HCT116 (cell line): ENCODE results near the gene RND2. TPM values are rescaled to one million over a fixed set of nuclear protein-coding genes. Genes with fewer than 3 reads are reported as not detected.

ENCODE experiments used
- ATAC-seq: fragments of 200-7000 bp; cut with Tn5 transposase; 2 replicates; pipeline ENCODE4 v1.9.1; 2020; ENCODE audit warnings: mild to moderate bottlenecking, moderate library complexity
- BruUV-seq: library from RNA; stranded (reverse); fragments of 400-500 nt; replicated peaks from 2 replicates; lab custom pipeline; 2021; lab: Mats Ljungman, UMichigan
- CTCF ChIA-PET: fragments of 300-600 bp; sonication (Branson Sonifier 250); formaldehyde crosslinking; loops from one replicate; lab custom pipeline; 2021; ENCODE audit warnings: antibody characterized with exemption; lab: Charles Lee
- POLR2A ChIA-PET: fragments of 300-600, 350-600 bp; sonication (Branson Sonifier 250); formaldehyde crosslinking; loops from one replicate; lab custom pipeline; 2021; ENCODE audit warnings: antibody characterized with exemption; lab: Charles Lee
- RAD21 ChIA-PET, 2 experiments: fragments of 300-600 bp; sonication (Branson Sonifier 250); formaldehyde crosslinking; loops; one replicate each; lab custom pipeline; 2023; ENCODE audit warnings: low total read pairs in 2 of 2; ENCODE audit not compliant: uncharacterized antibody in 2 of 2, unreplicated experiment in 2 of 2, low non-redundant PET in 1 of 2; lab: Charles Lee
- DNase-seq: peaks from one replicate; pipeline ENCODE4 v3.0.0-alpha.2; 2010; ENCODE audit warnings: low read depth, low spot score
- H2AFZ ChIP-seq: fragments of 200-600 bp; shearing (Covaris generic), sonication (generic); 2 replicates; pipeline ENCODE4 v1.6.1; 2017; ENCODE audit warnings: low read depth, mixed run types, mixed read lengths, antibody characterized with exemption, low read length; ENCODE audit not compliant: poor library complexity, severe bottlenecking
- H3K27ac ChIP-seq: 2 replicates; pipeline ENCODE4 v1.5.1; 2012; ENCODE audit warnings: low read depth, low read length
- H3K27me3 ChIP-seq: fragments of 200-600 bp; sonication (generic); 2 replicates; pipeline ENCODE4 v1.6.1; 2016; ENCODE audit warnings: mixed run types, low read length, mixed read lengths; ENCODE audit not compliant: insufficient read depth
- H3K36me3 ChIP-seq, 2 experiments: fragments of 200-500 bp in 1 of 2; fragments of 200-600 bp in 1 of 2; sonication (Bioruptor generic) in 1 of 2; sonication (generic) in 1 of 2; 2 replicates each; pipeline versions ENCODE4 v1.5.1 to v1.6.1; 2014 to 2016; ENCODE audit warnings: low read length in 2 of 2, inconsistent platforms in 1 of 2, mixed read lengths in 1 of 2, mixed run types in 1 of 2; ENCODE audit not compliant: insufficient read depth in 2 of 2, control insufficient read depth in 1 of 2
- H3K4me1 ChIP-seq, 2 experiments: fragments of 200-600 bp in 1 of 2; sonication (generic) in 1 of 2; 2 replicates each; pipeline versions ENCODE4 v1.5.1 to v1.6.1; 2012 to 2017; ENCODE audit warnings: low read length in 2 of 2, inconsistent platforms in 1 of 2, mild to moderate bottlenecking in 1 of 2, mixed read lengths in 1 of 2, mixed run types in 1 of 2, moderate library complexity in 1 of 2; ENCODE audit not compliant: insufficient read depth in 2 of 2, control insufficient read depth in 1 of 2
- H3K4me2 ChIP-seq: fragments of 200-600 bp; sonication (generic); 2 replicates; pipeline ENCODE4 v1.6.1; 2017; ENCODE audit warnings: mixed run types, low read length, mixed read lengths
- H3K4me3 ChIP-seq, 2 experiments: fragments of 200-600 bp in 1 of 2; sonication (generic) in 1 of 2; replicated peaks in 1 of 2; 2 replicates each; pipeline ENCODE4 v1.5.1; 2011 to 2016; ENCODE audit warnings: low read length in 2 of 2, control low read depth in 1 of 2, low read depth in 1 of 2, mild to moderate bottlenecking in 1 of 2, mixed read lengths in 1 of 2, mixed run types in 1 of 2
- H3K79me2 ChIP-seq: fragments of 200-600 bp; sonication (generic); 2 replicates; pipeline ENCODE4 v1.6.1; 2017; ENCODE audit warnings: mild to moderate bottlenecking, mixed run types, low read length, moderate library complexity, mixed read lengths; ENCODE audit not compliant: insufficient read depth
- H3K9ac ChIP-seq: fragments of 200-600 bp; sonication (generic); 2 replicates; pipeline ENCODE4 v1.6.1; 2016; ENCODE audit warnings: low read length, mixed read lengths
- H3K9me2 ChIP-seq: fragments of 200-600 bp; sonication (generic), shearing (Covaris generic); 2 replicates; pipeline ENCODE4 v1.6.1; 2017; ENCODE audit warnings: mixed run types, mild to moderate bottlenecking, moderate library complexity; ENCODE audit not compliant: insufficient read depth
- H3K9me3 ChIP-seq, 2 experiments: fragments of 200-500 bp in 1 of 2; fragments of 200-600 bp in 1 of 2; sonication (Bioruptor generic) in 1 of 2; sonication (generic) in 1 of 2; 2 replicates each; pipeline ENCODE4 v1.6.1; 2014 to 2017; ENCODE audit warnings: low read length in 2 of 2, mixed read lengths in 2 of 2, inconsistent platforms in 1 of 2, low read depth in 1 of 2, mild to moderate bottlenecking in 1 of 2, mixed run types in 1 of 2, moderate library complexity in 1 of 2; ENCODE audit not compliant: control insufficient read depth in 1 of 2, insufficient read depth in 1 of 2
- H4K20me1 ChIP-seq: fragments of 200-600 bp; sonication (generic), shearing (Covaris generic); 2 replicates; pipeline ENCODE4 v1.6.1; 2017; ENCODE audit warnings: mixed run types, mild to moderate bottlenecking, moderate library complexity; ENCODE audit not compliant: insufficient read depth
- ATF3 ChIP-seq: IDR thresholded peaks from 2 replicates; pipeline ENCODE4 v1.6.1; 2012
- CBX3 ChIP-seq: IDR thresholded peaks from 2 replicates; pipeline ENCODE4 v1.6.1; 2012; ENCODE audit warnings: low read depth
- CTCF ChIP-seq, 3 experiments: fragments of 200-600 bp in 1 of 3; sonication (generic) in 1 of 3; IDR thresholded peaks in 2 of 3; conservative IDR thresholded peaks in 1 of 3; 2 replicates each; pipeline ENCODE4 v1.5.1; 2012 to 2017; ENCODE audit warnings: low read depth in 2 of 3, low read length in 2 of 3, antibody characterized with exemption in 1 of 3, borderline replicate concordance in 1 of 3, control low read depth in 1 of 3, mild to moderate bottlenecking in 1 of 3, mixed read lengths in 1 of 3, mixed run types in 1 of 3, moderate library complexity in 1 of 3; ENCODE audit not compliant: insufficient read depth in 1 of 3
- ELF1 ChIP-seq: IDR thresholded peaks from 2 replicates; pipeline ENCODE4 v1.6.1; 2012; ENCODE audit warnings: low read depth, borderline replicate concordance
- EZH2 ChIP-seq: fragments of 200-600 bp; sonication (generic); IDR thresholded peaks from 2 replicates; pipeline ENCODE4 v1.6.1; 2017; ENCODE audit warnings: antibody characterized with exemption, mixed run types
- EZH2phosphoT487 ChIP-seq: fragments of 200-600 bp; IDR thresholded peaks from 2 replicates; pipeline ENCODE4 v1.6.1; 2018; ENCODE audit warnings: antibody characterized with exemption, borderline replicate concordance
- FOSL1 ChIP-seq: IDR thresholded peaks from 2 replicates; pipeline ENCODE4 v1.6.1; 2012; ENCODE audit warnings: low read depth
- JUND ChIP-seq: IDR thresholded peaks from 2 replicates; pipeline ENCODE4 v1.6.1; 2012
- MAX ChIP-seq: IDR thresholded peaks from 2 replicates; pipeline ENCODE4 v1.6.1; 2012
- POLR2A ChIP-seq: IDR thresholded peaks from 2 replicates; pipeline ENCODE4 v1.7.0; 2011; ENCODE audit warnings: borderline replicate concordance; ENCODE audit not compliant: insufficient read depth, insufficient read length; ENCODE audit errors: extremely low read depth
- POLR2AphosphoS5 ChIP-seq: IDR thresholded peaks from 2 replicates; pipeline ENCODE4 v1.6.1; 2011; ENCODE audit warnings: mild to moderate bottlenecking, low read depth, low read length, moderate library complexity
- RAD21 ChIP-seq: IDR thresholded peaks from 2 replicates; pipeline ENCODE4 v1.6.1; 2012; ENCODE audit warnings: low read depth, mild to moderate bottlenecking
- REST ChIP-seq: IDR thresholded peaks from 2 replicates; pipeline ENCODE4 v1.6.1; 2012; ENCODE audit warnings: low read depth
- SIN3A ChIP-seq: IDR thresholded peaks from 2 replicates; pipeline ENCODE4 v1.6.1; 2012; ENCODE audit warnings: low read depth
- SP1 ChIP-seq: IDR thresholded peaks from 2 replicates; pipeline ENCODE4 v1.6.1; 2012; ENCODE audit warnings: low read depth
- SRF ChIP-seq: IDR thresholded peaks from 2 replicates; pipeline ENCODE4 v1.6.1; 2012; ENCODE audit warnings: low read depth
- TCF7L2 ChIP-seq: IDR thresholded peaks from 2 replicates; pipeline ENCODE4 v1.7.0; 2011; ENCODE audit warnings: borderline replicate concordance, inconsistent platforms; ENCODE audit not compliant: insufficient read depth, insufficient read length; ENCODE audit errors: extremely low read depth
- YY1 ChIP-seq: IDR thresholded peaks from 2 replicates; pipeline ENCODE4 v1.6.1; 2011; ENCODE audit warnings: low read length, low read depth, moderate library complexity, mild to moderate bottlenecking; ENCODE audit not compliant: insufficient replicate concordance; ENCODE audit errors: extremely low read depth
- ZBTB33 ChIP-seq: IDR thresholded peaks from 2 replicates; pipeline ENCODE4 v1.6.1; 2011; ENCODE audit warnings: mild to moderate bottlenecking, low read length, moderate library complexity; ENCODE audit not compliant: insufficient replicate concordance; ENCODE audit errors: extremely low read depth
- ZFX ChIP-seq: fragments of 450-650 bp; IDR thresholded peaks from 2 replicates; pipeline ENCODE4 v1.6.1; 2017
- intact Hi-C: fragments of 100-400 bp; cut with micrococcal nuclease; formaldehyde crosslinking; loops from 2 replicates; pipeline ENCODE4 v1.10.0; 2022
- total RNA-seq: library from RNA; stranded (reverse); gene quantifications from one replicate; pipeline ENCODE4 v1.2.1, GENCODE V29; 2021; ENCODE audit not compliant: unreplicated experiment

RND2 gene
- total RNA-seq, 1 experiment from 2014 or later: 0.66 TPM

GRCh38 chr17:43069368-43069898, 44.4 kb downstream of the RND2 start:
- Histone ChIP-seq H3K4me2 (no peak overlapping the region), H3K9me3 (no peaks in the 10 kb centered on the region), H3K27ac (no peak overlapping the region), H3K36me3 (peaks cover 6 to 14% of the 10 kb centered on the region in 2 experiments; a peak in 3 of 4 replicates), H3K27me3 (no peaks in the 10 kb centered on the region), H3K4me3 (no peak overlapping the region), H3K79me2 (no peaks in the 10 kb centered on the region), H3K4me1 (no peaks in the 10 kb centered on the region), H3K9ac (no peak overlapping the region), H3K9me2 (no peaks in the 10 kb centered on the region), H2AFZ (no peak overlapping the region), H4K20me1 (no peaks in the 10 kb centered on the region)
- ATAC-seq (no peak), DNase-seq (no peak)
- TF ChIP-seq JUND (no peak), POLR2A (no peak), SP1 (no peak), EZH2 (no peak), SIN3A (no peak), YY1 (no peak), EZH2phosphoT487 (no peak), CTCF (IDR thresholded peaks at IDR 0.05 in 2 of 3, conservative IDR thresholded peaks at IDR 0.05 in 1 of 3; ENCODE audit: borderline replicate concordance in 1 of 3, insufficient read depth in 1 of 3, low read depth in 2 of 3, low read length in 2 of 3) (no peak), REST (no peak), ELF1 (no peak), ZFX (no peak), FOSL1 (no peak), CBX3 (no peak), ZBTB33 (no peak), RAD21 (no peak), MAX (no peak), POLR2AphosphoS5 (no peak), ATF3 (no peak), TCF7L2 (no peak), SRF (no peak)
- ChIA-PET RAD21 (no interaction called here), CTCF (no interaction called here), POLR2A (no interaction called here)
- no TSS peak for BruUV-seq
- intact Hi-C loops: no loop called here
